H1 (cell line): ENCODE measurements around the gene SLC28A2.

Source experiments
- CEBPB ChIP-seq: IDR thresholded peaks from 2 replicates; pipeline ENCODE4 v1.6.1; 2012; ENCODE audit warnings: low read depth, low read length
- CHD2 ChIP-seq: IDR thresholded peaks from 2 replicates; pipeline ENCODE4 v1.6.1; 2012; ENCODE audit warnings: low read length, improper control_type of control experiment
- CTCF ChIP-seq, 3 experiments: IDR thresholded peaks; 1 replicate in 2 of 3; 2 replicates in 1 of 3; pipeline versions ENCODE4 v1.5.1 to v1.6.1; 2011; ENCODE audit warnings: low read length in 3 of 3, mild to moderate bottlenecking in 3 of 3, inconsistent platforms in 2 of 3, low read depth in 1 of 3, moderate library complexity in 1 of 3; ENCODE audit not compliant: insufficient read depth in 1 of 3; ENCODE audit errors: control extremely low read depth in 1 of 3
- EZH2 ChIP-seq: fragments of 200-600 bp; sonication (generic); IDR thresholded peaks from 2 replicates; pipeline ENCODE4 v1.7.1; 2012; ENCODE audit warnings: low read depth, mild to moderate bottlenecking, moderate library complexity, low read length, inconsistent platforms; ENCODE audit not compliant: severe bottlenecking
- FOSL1 ChIP-seq: IDR thresholded peaks from 2 replicates; pipeline ENCODE4 v1.6.1; 2011; ENCODE audit warnings: mild to moderate bottlenecking, low read depth, low read length, moderate library complexity; ENCODE audit not compliant: insufficient read depth
- POLR2AphosphoS5 ChIP-seq: IDR thresholded peaks from 2 replicates; pipeline ENCODE4 v1.6.1; 2011; ENCODE audit warnings: low read depth, low read length
- RAD21 ChIP-seq, 2 experiments: IDR thresholded peaks in 1 of 2; conservative IDR thresholded peaks in 1 of 2; 2 replicates each; pipeline ENCODE4 v1.6.1; 2011; ENCODE audit warnings: low read depth in 2 of 2, low read length in 2 of 2, improper control_type of control experiment in 1 of 2, inconsistent platforms in 1 of 2, mild to moderate bottlenecking in 1 of 2, moderate library complexity in 1 of 2
- SAP30 ChIP-seq: fragments of 300-600 bp; sonication (generic); IDR thresholded peaks from 2 replicates; pipeline ENCODE4 v1.7.1; 2012; ENCODE audit warnings: low read length, moderate library complexity, mild to moderate bottlenecking, inconsistent platforms; ENCODE audit not compliant: insufficient read depth, insufficient replicate concordance
- SUZ12 ChIP-seq: fragments of 200-600 bp; sonication (generic); IDR thresholded peaks from 2 replicates; pipeline ENCODE4 v1.6.1; 2012; ENCODE audit warnings: mild to moderate bottlenecking, inconsistent platforms, low read length, moderate library complexity, mixed read lengths
- TAF7 ChIP-seq: optimal IDR thresholded peaks from 2 replicates; pipeline ENCODE3; 2011; ENCODE audit warnings: low read depth, mild to moderate bottlenecking, inconsistent platforms, low read length, moderate library complexity, borderline replicate concordance
- TCF12 ChIP-seq: IDR thresholded peaks from 2 replicates; pipeline ENCODE4 v1.6.1; 2011; ENCODE audit warnings: low read depth, mild to moderate bottlenecking, low read length
- TEAD4 ChIP-seq: IDR thresholded peaks from 2 replicates; pipeline ENCODE4 v1.6.1; 2012; ENCODE audit warnings: low read depth, low read length, inconsistent platforms, mixed read lengths
- USF2 ChIP-seq: IDR thresholded peaks from 2 replicates; pipeline ENCODE4 v1.6.1; 2011; ENCODE audit warnings: low read length, improper control_type of control experiment
- ZNF274 ChIP-seq: IDR thresholded peaks from 2 replicates; pipeline ENCODE4 v1.7.0; 2012; ENCODE audit warnings: low read length, borderline replicate concordance; ENCODE audit errors: extremely low read depth

GRCh38 chr15:45212493-45212892 is 39.5 kb upstream of the SLC28A2 start:
- no peak for TF ChIP-seq SUZ12
- TF ChIP-seq TAF7 = no peak
- TF ChIP-seq RAD21 (IDR thresholded peaks at IDR 0.05 in 1 of 2, conservative IDR thresholded peaks at IDR 0.05 in 1 of 2; ENCODE audit: low read depth in 2 of 2, low read length in 2 of 2) = no peak
- no peak for TF ChIP-seq TCF12
- TF ChIP-seq EZH2 = no peak
- TF ChIP-seq POLR2AphosphoS5 = no peak
- no peak for TF ChIP-seq CTCF (IDR thresholded peaks at IDR 0.05; ENCODE audit: control extremely low read depth in 1 of 3, insufficient read depth in 1 of 3, low read depth in 1 of 3, low read length in 3 of 3)
- no peak for TF ChIP-seq SAP30
- no peak for TF ChIP-seq CHD2
- TF ChIP-seq TEAD4 = no peak
- no peak for TF ChIP-seq FOSL1
- no peak for TF ChIP-seq USF2
- TF ChIP-seq ZNF274 = no peak
- no peak for TF ChIP-seq CEBPB
